Liver (tissue), 9 donors: Measurements from ENCODE around the gene NR0B1. TPM values are rescaled to one million over a fixed set of nuclear protein-coding genes. Genes with fewer than 3 reads are reported as not detected.

ENCODE experiments used
- DNase-seq: peaks from one replicate; pipeline ENCODE4 v3.0.0-alpha.2; 2017; ENCODE audit warnings: low spot score
- H3K27ac ChIP-seq, 2 donors: one replicate each; pipeline ENCODE4 v1.7.0; 2013; ENCODE audit warnings: inconsistent platforms in 2 of 2, low read length in 2 of 2, control low read depth in 1 of 2, low read depth in 1 of 2, mild to moderate bottlenecking in 1 of 2
- H3K27me3 ChIP-seq, 4 donors: one replicate each; pipeline versions ENCODE4 v1.6.1 to v1.7.0; 2013; ENCODE audit warnings: low read length in 3 of 4, inconsistent platforms in 1 of 4, mild to moderate bottlenecking in 1 of 4, moderate library complexity in 1 of 4; ENCODE audit not compliant: control insufficient read depth in 4 of 4, insufficient read depth in 4 of 4
- H3K36me3 ChIP-seq, 4 donors: one replicate each; pipeline versions ENCODE4 v1.6.1 to v1.7.0; 2013; ENCODE audit warnings: low read length in 3 of 4, mild to moderate bottlenecking in 3 of 4, low read depth in 1 of 4, moderate library complexity in 1 of 4; ENCODE audit not compliant: control insufficient read depth in 4 of 4, insufficient read depth in 3 of 4
- H3K4me1 ChIP-seq, 4 donors: one replicate each; pipeline versions ENCODE4 v1.6.1 to v1.7.0; 2013; ENCODE audit warnings: low read length in 3 of 4, mild to moderate bottlenecking in 3 of 4, moderate library complexity in 1 of 4; ENCODE audit not compliant: control insufficient read depth in 4 of 4, insufficient read depth in 4 of 4
- H3K4me3 ChIP-seq, 3 donors: one replicate each; pipeline versions ENCODE4 v1.6.1 to v1.7.0; 2013; ENCODE audit warnings: low read length in 3 of 3, control low read depth in 1 of 3, low read depth in 1 of 3, mild to moderate bottlenecking in 1 of 3
- H3K9ac ChIP-seq, 2 donors: one replicate each; pipeline ENCODE4 v1.7.0; 2013; ENCODE audit warnings: low read length in 2 of 2, mild to moderate bottlenecking in 2 of 2, moderate library complexity in 2 of 2, control low read depth in 1 of 2, low read depth in 1 of 2
- H3K9me3 ChIP-seq, 4 donors: one replicate each; pipeline versions ENCODE4 v1.6.1 to v1.7.0; 2013; ENCODE audit warnings: low read length in 3 of 4; ENCODE audit not compliant: control insufficient read depth in 4 of 4
- ATF3 ChIP-seq: IDR thresholded peaks from 2 replicates; pipeline ENCODE4 v1.6.1; 2016; ENCODE audit warnings: antibody characterized with exemption
- CTCF ChIP-seq: fragments of 150-350 bp; IDR thresholded peaks from 2 replicates; pipeline ENCODE4 v1.5.1; 2017; ENCODE audit warnings: improper control_type of control experiment, low read depth, low read length; ENCODE audit not compliant: missing input control
- EGR1 ChIP-seq, 2 donors: IDR thresholded peaks; 2 replicates each; pipeline ENCODE4 v1.6.1; 2016 to 2018; ENCODE audit warnings: antibody characterized with exemption in 2 of 2, low read depth in 2 of 2
- FOXA2 ChIP-seq: IDR thresholded peaks from 2 replicates; pipeline ENCODE4 v1.6.1; 2016; ENCODE audit warnings: antibody characterized with exemption
- GABPA ChIP-seq, 2 donors: IDR thresholded peaks in 1 of 2; conservative IDR thresholded peaks in 1 of 2; 2 replicates each; pipeline ENCODE4 v1.6.1; 2016; ENCODE audit warnings: antibody characterized with exemption in 2 of 2, mild to moderate bottlenecking in 1 of 2, moderate library complexity in 1 of 2
- HNF4A ChIP-seq, 2 donors: conservative IDR thresholded peaks; 2 replicates each; pipeline ENCODE4 v1.6.1; 2016; ENCODE audit warnings: antibody characterized with exemption in 2 of 2, mild to moderate bottlenecking in 2 of 2
- HNF4G ChIP-seq: IDR thresholded peaks from 2 replicates; pipeline ENCODE4 v1.6.1; 2016; ENCODE audit warnings: antibody characterized with exemption
- JUND ChIP-seq, 2 donors: IDR thresholded peaks; 2 replicates each; pipeline ENCODE4 v1.6.1; 2016; ENCODE audit warnings: antibody characterized with exemption in 2 of 2
- MAX ChIP-seq: IDR thresholded peaks from 2 replicates; pipeline ENCODE4 v1.6.1; 2016; ENCODE audit warnings: antibody characterized with exemption
- NR2F2 ChIP-seq: IDR thresholded peaks from 2 replicates; pipeline ENCODE4 v1.6.1; 2016; ENCODE audit warnings: antibody characterized with exemption
- RAD21 ChIP-seq, 2 donors: IDR thresholded peaks; 2 replicates each; pipeline ENCODE4 v1.6.1; 2016; ENCODE audit warnings: antibody characterized with exemption in 2 of 2, mild to moderate bottlenecking in 2 of 2
- REST ChIP-seq: IDR thresholded peaks from 2 replicates; pipeline ENCODE4 v1.6.1; 2016; ENCODE audit warnings: antibody characterized with exemption, mild to moderate bottlenecking
- SP1 ChIP-seq: IDR thresholded peaks from 2 replicates; pipeline ENCODE4 v1.6.1; 2018; ENCODE audit warnings: antibody characterized with exemption, mild to moderate bottlenecking
- TAF1 ChIP-seq: conservative IDR thresholded peaks from 2 replicates; pipeline ENCODE4 v1.6.1; 2016; ENCODE audit warnings: antibody characterized with exemption, mild to moderate bottlenecking
- YY1 ChIP-seq: IDR thresholded peaks from 2 replicates; pipeline ENCODE4 v1.6.1; 2016; ENCODE audit warnings: antibody characterized with exemption, mild to moderate bottlenecking
- WGBS: extraction: QIAGEN DNeasy Blood & Tissue Kit; methylation state at CpG from one replicate; pipeline ENCODE4 v1.1.7; 2013; 5-methylcytosine and 5-hydroxymethylcytosine counted together
- polyA plus RNA-seq, 2 donors: library from polyadenylated mRNA; stranded (reverse) in 1 of 2; unstranded in 1 of 2; fragments of 200-250 nt in 1 of 2; fragments of >200 nt in 1 of 2; fragmentation: Nextera tagmentation in 1 of 2; extraction: Ambion mirVana in 1 of 2; gene quantifications; one replicate each; pipeline versions ENCODE4 v1.2.1 to v1.2.3, GENCODE V29; 2013 to 2015
- total RNA-seq, 2 donors: library from RNA; depleted of rRNA; stranded (reverse); fragments of >200 nt; gene quantifications; one replicate each; pipeline ENCODE4 v1.2.3, GENCODE V29; 2014
- donor health status: healthy.
- donor health status: healthy.
- donor health status: healthy.
- donor health status: healthy.
- donor health status: healthy.

NR0B1 gene
- total and polyA plus RNA-seq, 4 donors: not detected

- Histone ChIP-seq H3K4me3 (no peak overlapping the region), H3K4me1 (peaks cover 0 to 11% (median under 1%) of the 10 kb centered on the region in 4 donors), H3K36me3 (no peaks in the 10 kb centered on the region), H3K27me3 (no peaks in the 10 kb centered on the region), H3K9ac (no peak overlapping the region), H3K27ac (no peak overlapping the region), H3K9me3 (no peaks in the 10 kb centered on the region)
- DNase-seq: no peak
- WGBS: 7% methylated on average over 71 of the region's 71 CpGs
- TF ChIP-seq GABPA (IDR thresholded peaks at IDR 0.05 in 1 of 2, conservative IDR thresholded peaks at IDR 0.05 in 1 of 2) (no peak), HNF4G (no peak), FOXA2 (no peak), REST (no peak), NR2F2 (no peak), CTCF (no peak), YY1 (no peak), SP1 (no peak), EGR1 (IDR thresholded peaks at IDR 0.05; ENCODE audit: low read depth in 2 of 2) (no peak), ATF3 (no peak), JUND (IDR thresholded peaks at IDR 0.05) (no peak)
These were observed 689 bp downstream of the NR0B1 start for GRCh38 chrX:30308263-30309138.

GRCh38 chrX:30307466-30307865 is 1.7 kb downstream of the NR0B1 start:
- no peak overlapping the region for H3K27ac ChIP-seq
- WGBS: 86% methylated on average over 1 of the region's 1 CpG
- no peak for TF ChIP-seq RAD21 (IDR thresholded peaks at IDR 0.05)
- TF ChIP-seq TAF1: no peak
- no peak for TF ChIP-seq HNF4G
- no peak for TF ChIP-seq ATF3
- no peak for TF ChIP-seq FOXA2
- no peak for TF ChIP-seq REST
- TF ChIP-seq MAX: no peak
- TF ChIP-seq HNF4A (conservative IDR thresholded peaks at IDR 0.05): no peak
- no peak for TF ChIP-seq NR2F2
- TF ChIP-seq EGR1 (IDR thresholded peaks at IDR 0.05; ENCODE audit: low read depth in 2 of 2): no peak
- no peak for TF ChIP-seq CTCF
- TF ChIP-seq YY1: no peak
- no peak for TF ChIP-seq GABPA (IDR thresholded peaks at IDR 0.05 in 1 of 2, conservative IDR thresholded peaks at IDR 0.05 in 1 of 2)

More at GRCh38 chrX:30307466-30307865, 1.7 kb downstream of the NR0B1 start:
- Histone ChIP-seq H3K36me3 (no peaks in the 10 kb centered on the region), H3K4me1 (peaks cover 0 to 11% (median under 1%) of the 10 kb centered on the region in 4 donors), H3K9me3 (no peaks in the 10 kb centered on the region), H3K4me3 (no peak overlapping the region), H3K27me3 (peaks cover 0 to 2% (median under 1%) of the 10 kb centered on the region in 4 donors), H3K9ac (no peak overlapping the region)
- no peak for DNase-seq
